ENCODE measurements around the gene ARHGAP44. TPM values are rescaled to one million over a fixed set of nuclear protein-coding genes. Genes with fewer than 3 reads are reported as not detected.

Gene ARHGAP44
- total and polyA plus RNA-seq, 2 experiments from 2014 or later = 4.6 to 5.4 TPM

- H3K27ac ChIP-seq = no peak overlapping the region
- H3K9me2 ChIP-seq (replicated peaks; ENCODE audit: insufficient read depth) = no peaks in the 10 kb centered on the region
- H3K4me2 ChIP-seq = no peak overlapping the region
- H3K4me1 ChIP-seq (ENCODE audit: insufficient read depth) = no peaks in the 10 kb centered on the region
- H3K36me3 ChIP-seq (replicated peaks; ENCODE audit: insufficient read depth, low read depth) = no peaks in the 10 kb centered on the region
- no peaks in the 10 kb centered on the region for H3K27me3 ChIP-seq
- H3K4me3 ChIP-seq = no peak overlapping the region
- no peaks in the 10 kb centered on the region for H3K79me2 ChIP-seq
- H3K9me3 ChIP-seq (ENCODE audit: low read depth) = peaks cover 6% of the 10 kb centered on the region
- no peak overlapping the region for H2AFZ ChIP-seq
- no peak for DNase-seq (ENCODE audit: low spot score)
- H4K20me1 ChIP-seq (ENCODE audit: insufficient read depth, poor library complexity, severe bottlenecking) = no peaks in the 10 kb centered on the region
- no peak for TF ChIP-seq EZH2phosphoT487 (IDR thresholded peaks at IDR 0.05; ENCODE audit: low read depth, severe bottlenecking, unreplicated experiment)
- TF ChIP-seq CTCF (IDR thresholded peaks at IDR 0.05; ENCODE audit: poor library complexity) = no peak
- no peak for TF ChIP-seq EZH2 (IDR thresholded peaks at IDR 0.05; ENCODE audit: borderline replicate concordance)
These were observed 247.5 kb downstream of the ARHGAP44 start for GRCh38 chr17:13036751-13037150.

GRCh38 chr17:13038931-13039665 lies 249.8 kb downstream of the ARHGAP44 start:
- Histone ChIP-seq H3K9me2 (replicated peaks; ENCODE audit: insufficient read depth) (no peaks in the 10 kb centered on the region), H2AFZ (no peak overlapping the region), H3K4me1 (ENCODE audit: insufficient read depth) (no peaks in the 10 kb centered on the region), H3K27me3 (no peaks in the 10 kb centered on the region), H3K9me3 (ENCODE audit: low read depth) (peaks cover 6% of the 10 kb centered on the region), H3K79me2 (no peaks in the 10 kb centered on the region), H3K4me2 (no peak overlapping the region), H3K4me3 (no peak overlapping the region), H3K36me3 (replicated peaks; ENCODE audit: insufficient read depth, low read depth) (no peaks in the 10 kb centered on the region), H3K27ac (no peak overlapping the region), H4K20me1 (ENCODE audit: insufficient read depth, poor library complexity, severe bottlenecking) (no peaks in the 10 kb centered on the region)
- 96% methylated on average over 4 of the region's 4 CpGs for WGBS (ENCODE audit: low lambda C conversion rate, missing lambda C conversion rate)
- no peak for DNase-seq (ENCODE audit: low spot score)
- TF ChIP-seq CTCF (IDR thresholded peaks at IDR 0.05; ENCODE audit: poor library complexity) (no peak), EZH2 (IDR thresholded peaks at IDR 0.05; ENCODE audit: borderline replicate concordance) (no peak), EZH2phosphoT487 (IDR thresholded peaks at IDR 0.05; ENCODE audit: low read depth, severe bottlenecking, unreplicated experiment) (no peak)

MicroRNAs within 50 kb of the gene (microRNA counts, 767-probe panel; counts per million panel counts)
- microRNA hsa-miR-1269b = not detected

Small RNA genes within 50 kb of the gene (microRNA-seq; reads per million reads assigned to microRNA genes)
- not detected for gene MIR1269B

Small RNA genes within 50 kb of the gene (small RNA-seq; reads per million reads assigned to genes)
- not detected for gene MIR1269B

Other genes starting within 250 kb of the ARHGAP44 start
- 7.8 and 8.4 TPM in 2 replicates for gene MYOCD, start 123.6 kb upstream of the ARHGAP44 start, total RNA-seq
- gene MYOCD, start 123.6 kb upstream of the ARHGAP44 start, polyA plus RNA-seq = 2.2 and 3.4 TPM in 2 replicates
- gene ELAC2, start 228.5 kb downstream of the ARHGAP44 start, total RNA-seq = 39.6 and 60.2 TPM in 2 replicates
- gene ELAC2, start 228.5 kb downstream of the ARHGAP44 start, polyA plus RNA-seq = 45.5 and 45.6 TPM in 2 replicates